H9 (cell line): ENCODE results near the gene HMG20B. TPM values are rescaled to one million over a fixed set of nuclear protein-coding genes. Genes with fewer than 3 reads are reported as not detected.

Experiments
- DNase-seq: peaks from one replicate; pipeline ENCODE4 v3.0.0-alpha.2; 2017
- H2AFZ ChIP-seq: one replicate; pipeline ENCODE4 v1.6.1; 2013; ENCODE audit warnings: mild to moderate bottlenecking, low read length, control low read depth, moderate library complexity
- H2AK5ac ChIP-seq: 2 replicates; pipeline ENCODE4 v1.6.1; 2013; ENCODE audit warnings: low read length, control low read depth, mixed read lengths; ENCODE audit not compliant: insufficient read length
- H2BK120ac ChIP-seq: one replicate; pipeline ENCODE4 v1.6.1; 2013; ENCODE audit warnings: low read depth, mild to moderate bottlenecking, low read length, control low read depth, inconsistent platforms; ENCODE audit not compliant: poor library complexity, severe bottlenecking
- H2BK12ac ChIP-seq: 2 replicates; pipeline ENCODE4 v1.6.1; 2013; ENCODE audit warnings: low read length, control low read depth, mixed read lengths, low read depth; ENCODE audit not compliant: insufficient read length
- H2BK15ac ChIP-seq: 2 replicates; pipeline ENCODE4 v1.6.1; 2013; ENCODE audit warnings: low read depth, low read length, control low read depth
- H2BK20ac ChIP-seq: one replicate; pipeline ENCODE4 v1.6.1; 2013; ENCODE audit warnings: low read depth, mild to moderate bottlenecking, low read length, control low read depth, inconsistent platforms; ENCODE audit not compliant: poor library complexity, severe bottlenecking
- H2BK5ac ChIP-seq: 2 replicates; pipeline ENCODE4 v1.6.1; 2013; ENCODE audit warnings: low read length, control low read depth, mixed read lengths; ENCODE audit not compliant: insufficient read length
- H3K14ac ChIP-seq: 2 replicates; pipeline ENCODE4 v1.6.1; 2013; ENCODE audit warnings: low read length, control low read depth; ENCODE audit not compliant: insufficient read depth
- H3K18ac ChIP-seq: 2 replicates; pipeline ENCODE4 v1.6.1; 2013; ENCODE audit warnings: low read depth, mild to moderate bottlenecking, mixed read lengths, low read length, control low read depth; ENCODE audit not compliant: insufficient read length
- H3K23ac ChIP-seq: 2 replicates; pipeline ENCODE4 v1.6.1; 2013; ENCODE audit warnings: low read length, control low read depth, mixed read lengths, low read depth; ENCODE audit not compliant: insufficient read length
- H3K23me2 ChIP-seq: 2 replicates; pipeline ENCODE4 v1.6.1; 2013; ENCODE audit warnings: low read depth, mild to moderate bottlenecking, mixed read lengths, low read length, control low read depth; ENCODE audit not compliant: insufficient read length, poor library complexity, severe bottlenecking
- H3K27ac ChIP-seq: 2 replicates; pipeline ENCODE4 v1.5.1; 2013; ENCODE audit warnings: low read length, control low read depth, mixed read lengths, low read depth; ENCODE audit not compliant: insufficient read length
- H3K27me3 ChIP-seq: 2 replicates; pipeline ENCODE4 v1.6.1; 2013; ENCODE audit warnings: low read length, control low read depth, inconsistent platforms; ENCODE audit not compliant: insufficient read depth
- H3K4ac ChIP-seq: 2 replicates; pipeline ENCODE4 v1.6.1; 2013; ENCODE audit warnings: low read depth, mild to moderate bottlenecking, control low read depth, inconsistent platforms, low read length, moderate library complexity
- H3K4me1 ChIP-seq: 2 replicates; pipeline ENCODE4 v1.6.1; 2013; ENCODE audit warnings: low read length, control low read depth, inconsistent platforms; ENCODE audit not compliant: insufficient read depth
- H3K4me2 ChIP-seq: 2 replicates; pipeline ENCODE4 v1.6.1; 2013; ENCODE audit warnings: low read length, control low read depth, mixed read lengths; ENCODE audit not compliant: insufficient read length, insufficient read depth
- H3K56ac ChIP-seq: 2 replicates; pipeline ENCODE4 v1.6.1; 2013; ENCODE audit warnings: low read depth, mild to moderate bottlenecking, mixed read lengths, low read length, control low read depth; ENCODE audit not compliant: insufficient read length
- H3K79me1 ChIP-seq: 2 replicates; pipeline ENCODE4 v1.6.1; 2013; ENCODE audit warnings: low read depth, mild to moderate bottlenecking, moderate library complexity, low read length, control low read depth, inconsistent platforms; ENCODE audit not compliant: insufficient read depth, poor library complexity, severe bottlenecking
- H3K79me2 ChIP-seq: 2 replicates; pipeline ENCODE4 v1.6.1; 2013; ENCODE audit warnings: low read length, control low read depth, inconsistent platforms; ENCODE audit not compliant: insufficient read depth
- H3K9ac ChIP-seq: 2 replicates; pipeline ENCODE4 v1.6.1; 2013; ENCODE audit warnings: low read length, control low read depth, mixed read lengths; ENCODE audit not compliant: insufficient read length; ENCODE audit errors: extremely low read depth
- H3K9me3 ChIP-seq: one replicate; pipeline ENCODE4 v1.6.1; 2013; ENCODE audit warnings: low read depth, low read length, inconsistent platforms; ENCODE audit not compliant: control insufficient read depth
- H3T11ph ChIP-seq: one replicate; pipeline ENCODE4 v1.6.1; 2013; ENCODE audit warnings: mild to moderate bottlenecking, low read length, control low read depth, inconsistent platforms
- H4K20me1 ChIP-seq: one replicate; pipeline ENCODE4 v1.6.1; 2013; ENCODE audit not compliant: control insufficient read depth, insufficient read length, insufficient read depth
- H4K5ac ChIP-seq: 2 replicates; pipeline ENCODE4 v1.6.1; 2013; ENCODE audit warnings: low read depth, mild to moderate bottlenecking, mixed read lengths, low read length, control low read depth; ENCODE audit not compliant: insufficient read length
- H4K8ac ChIP-seq: replicated peaks from 2 replicates; pipeline ENCODE4 v1.6.1; 2013; ENCODE audit warnings: low read length, control low read depth, mixed read lengths, low read depth; ENCODE audit not compliant: insufficient read length
- H4K91ac ChIP-seq: 2 replicates; pipeline ENCODE4 v1.6.1; 2013; ENCODE audit warnings: low read depth, mild to moderate bottlenecking, moderate library complexity, mixed read lengths, low read length, control low read depth; ENCODE audit not compliant: insufficient read length
- H3K27ac Mint-ChIP-seq, 3 experiments: 2 replicates in 2 of 3; 3 replicates in 1 of 3; pipeline ENCODE4 v1.8.0; 2020 to 2021; ENCODE audit warnings: mixed read lengths in 3 of 3, mild to moderate bottlenecking in 1 of 3, moderate library complexity in 1 of 3
- H3K27me3 Mint-ChIP-seq: 2 replicates; pipeline ENCODE4 v1.8.0; 2021; ENCODE audit warnings: low read depth, mild to moderate bottlenecking, moderate library complexity, mixed read lengths
- H3K36me3 Mint-ChIP-seq, 3 experiments: 2 replicates in 2 of 3; 3 replicates in 1 of 3; pipeline ENCODE4 v1.8.0; 2020 to 2021; ENCODE audit warnings: low read depth in 3 of 3, mixed read lengths in 3 of 3; ENCODE audit not compliant: insufficient read depth in 1 of 3
- H3K4me1 Mint-ChIP-seq, 2 experiments: 2 replicates each; pipeline ENCODE4 v1.8.0; 2020; ENCODE audit warnings: mixed read lengths in 2 of 2
- H3K4me3 Mint-ChIP-seq, 2 experiments: 2 replicates in 1 of 2; 3 replicates in 1 of 2; pipeline ENCODE4 v1.8.0; 2020 to 2021; ENCODE audit warnings: mild to moderate bottlenecking in 2 of 2, mixed read lengths in 2 of 2, moderate library complexity in 1 of 2
- H3K9me3 Mint-ChIP-seq, 2 experiments: 2 replicates in 1 of 2; 3 replicates in 1 of 2; pipeline ENCODE4 v1.8.0; 2020; ENCODE audit warnings: mild to moderate bottlenecking in 2 of 2, mixed read lengths in 2 of 2, moderate library complexity in 1 of 2
- CTCF ChIP-seq: fragments of 200-600 bp; sonication (generic); conservative IDR thresholded peaks from 3 replicates; pipeline ENCODE4 v1.8.0; 2021; ENCODE audit warnings: antibody characterized with exemption, mild to moderate bottlenecking
- WGBS: extraction: QIAGEN DNeasy Blood & Tissue Kit; methylation state at CpG from one replicate; pipeline ENCODE4 v1.1.7; 2013; ENCODE audit warnings: missing lambda C conversion rate, low lambda C conversion rate, mixed read lengths; ENCODE audit not compliant: insufficient read length; ENCODE audit errors: extremely low coverage; 5-methylcytosine and 5-hydroxymethylcytosine counted together
- total RNA-seq: library from RNA; stranded (reverse); gene quantifications from 2 replicates; pipeline ENCODE4 v1.2.1, GENCODE V29; 2021

The HMG20B gene
- total RNA-seq, 1 experiment from 2014 or later, result 58.1 TPM

GRCh38 chr19:3524078-3524842, 48.5 kb upstream of the HMG20B start:
- H2BK5ac ChIP-seq, result no peak overlapping the region
- H3K4me1 Mint-ChIP-seq, result peaks cover 14 to 16% of the 10 kb centered on the region in 2 experiments
- no peak overlapping the region for H3K23ac ChIP-seq
- peak overlapping the region; percentile 62 to 73 (median 63); a peak in 2 of 7 replicates for H3K27ac Mint-ChIP-seq
- H3K14ac ChIP-seq, result no peak overlapping the region
- no peaks in the 10 kb centered on the region for H3K23me2 ChIP-seq
- H3K9ac ChIP-seq, result no peak overlapping the region
- no peaks in the 10 kb centered on the region for H3K27me3 ChIP-seq
- no peak overlapping the region for H3K18ac ChIP-seq
- DNase-seq, result no peak
- no peaks in the 10 kb centered on the region for H3K27me3 Mint-ChIP-seq
- H2AFZ ChIP-seq, result no peak overlapping the region
- H2BK120ac ChIP-seq, result no peak overlapping the region
- no peak overlapping the region for H4K8ac ChIP-seq
- H2AK5ac ChIP-seq, result no peak overlapping the region
- no peak overlapping the region for H3T11ph ChIP-seq
- H3K27ac ChIP-seq, result no peak overlapping the region
- peaks cover 10 to 35% (median 33%) of the 10 kb centered on the region in 3 experiments for H3K36me3 Mint-ChIP-seq
- no peak for TF ChIP-seq CTCF
- no peaks in the 10 kb centered on the region for H4K20me1 ChIP-seq
- H3K9me3 Mint-ChIP-seq, result no peaks in the 10 kb centered on the region; a peak in 1 of 5 replicates
- no peak overlapping the region for H4K5ac ChIP-seq
- WGBS, result no CpG with 5 or more reads among the region's 33 CpGs
- no peaks in the 10 kb centered on the region for H3K4me1 ChIP-seq
- no peak overlapping the region for H3K4ac ChIP-seq
- H2BK20ac ChIP-seq, result no peak overlapping the region
- H3K79me1 ChIP-seq, result no peaks in the 10 kb centered on the region
- no peaks in the 10 kb centered on the region for H3K9me3 ChIP-seq
- H2BK15ac ChIP-seq, result no peak overlapping the region
- no peak overlapping the region for H4K91ac ChIP-seq
- H3K56ac ChIP-seq, result no peak overlapping the region
- H3K4me2 ChIP-seq, result no peak overlapping the region
- no peaks in the 10 kb centered on the region; the same call in 1 of the 2 replicates for H3K79me2 ChIP-seq
- no peak overlapping the region for H2BK12ac ChIP-seq
- H3K4me3 Mint-ChIP-seq, result no peak overlapping the region
